GM12878 (cell line): ENCODE data around the gene MTHFD1L. TPM values are rescaled to one million over a fixed set of nuclear protein-coding genes. Genes with fewer than 3 reads are reported as not detected.

Experiments used
- ATAC-seq: fragments of 200-7000 bp; cut with Tn5 transposase; 3 replicates; pipeline ENCODE4 v1.9.1; 2020; ENCODE audit warnings: mild to moderate bottlenecking, moderate library complexity
- BruUV-seq: library from RNA; stranded (reverse); fragments of 400-500 nt; replicated peaks from 2 replicates; lab custom pipeline; 2021; lab: Mats Ljungman, UMichigan
- CTCF ChIA-PET: fragments of 300-600 bp; sonication (Branson Sonifier 250); formaldehyde crosslinking; extraction: SDS; loops from one replicate; lab custom pipeline; 2021; ENCODE audit warnings: inconsistent platforms; lab: Yijun Ruan, JAX
- POLR2A ChIA-PET: fragments of 350-600 bp; formaldehyde crosslinking; extraction: SDS; loops from one replicate; lab custom pipeline; 2021; ENCODE audit warnings: inconsistent platforms; lab: Charles Lee
- RAD21 ChIA-PET: fragments of 300-600 bp; sonication (Branson Sonifier 250); formaldehyde crosslinking; loops from one replicate; lab custom pipeline; 2023; ENCODE audit warnings: antibody characterized with exemption; ENCODE audit not compliant: unreplicated experiment; lab: Charles Lee
- SMC1A ChIA-PET: fragments of 300-600 bp; sonication (Branson Sonifier 250); formaldehyde crosslinking; loops from one replicate; lab custom pipeline; 2023; ENCODE audit not compliant: unreplicated experiment, uncharacterized antibody; lab: Charles Lee
- DNase-seq: peaks from one replicate; pipeline ENCODE4 v3.0.0-alpha.2; 2011; ENCODE audit warnings: low read depth, low spot score
- FAIRE-seq: peaks from 3 replicates; lab custom pipeline; 2011; peaks lifted over from hg19 to GRCh38; lab: Jason Lieb, UNC
- H2AFZ ChIP-seq: 2 replicates; pipeline ENCODE4 v1.6.0; 2011; ENCODE audit warnings: low read depth, low read length, control low read depth; ENCODE audit not compliant: control insufficient read depth
- H3K27ac ChIP-seq: 2 replicates; pipeline ENCODE4 v1.5.1; 2011; ENCODE audit warnings: control low read depth; ENCODE audit not compliant: control insufficient read depth, insufficient read depth
- H3K27me3 ChIP-seq, 2 experiments: replicated peaks in 1 of 2; 2 replicates each; pipeline versions ENCODE4 v1.6.0 to v1.6.1; 2011; ENCODE audit warnings: low read length in 1 of 2; ENCODE audit not compliant: control insufficient read depth in 2 of 2, insufficient read depth in 2 of 2
- H3K36me3 ChIP-seq, 2 experiments: 2 replicates each; pipeline ENCODE4 v1.5.1; 2011; ENCODE audit warnings: low read length in 1 of 2; ENCODE audit not compliant: control insufficient read depth in 2 of 2, insufficient read depth in 2 of 2
- H3K4me1 ChIP-seq: 2 replicates; pipeline ENCODE4 v1.6.1; 2011; ENCODE audit warnings: mild to moderate bottlenecking, low read length, moderate library complexity, mixed read lengths; ENCODE audit not compliant: control insufficient read depth, insufficient read depth
- H3K4me2 ChIP-seq: 2 replicates; pipeline ENCODE4 v1.6.0; 2011; ENCODE audit warnings: control low read depth; ENCODE audit not compliant: control insufficient read depth, insufficient read depth
- H3K4me3 ChIP-seq: fragments of 200-600 bp; sonication (generic); 2 replicates; pipeline ENCODE4 v1.5.1; 2016
- H3K79me2 ChIP-seq: 2 replicates; pipeline ENCODE4 v1.6.0; 2011; ENCODE audit warnings: low read length; ENCODE audit not compliant: control insufficient read depth, insufficient read depth
- H3K9ac ChIP-seq: 2 replicates; pipeline ENCODE4 v1.8.0; 2011; ENCODE audit warnings: low read length, control low read depth, mixed read lengths; ENCODE audit not compliant: control insufficient read depth, insufficient read depth
- H3K9me3 ChIP-seq: replicated peaks from 3 replicates; pipeline ENCODE4 v1.5.1; 2011; ENCODE audit warnings: mild to moderate bottlenecking, low read length; ENCODE audit not compliant: control insufficient read depth, insufficient read depth
- H4K20me1 ChIP-seq: 2 replicates; pipeline ENCODE4 v1.6.0; 2011; ENCODE audit not compliant: control insufficient read depth, insufficient read depth
- CBX3 ChIP-seq: fragments of 200-600 bp; sonication (generic); IDR thresholded peaks from 2 replicates; pipeline ENCODE4 v1.6.1; 2016; ENCODE audit warnings: low read depth, borderline replicate concordance
- CREM ChIP-seq: IDR thresholded peaks from 2 replicates; pipeline ENCODE4 v1.6.1; 2014; ENCODE audit warnings: antibody characterized with exemption, low read depth
- GATAD2B ChIP-seq: fragments of 450-650 bp; conservative IDR thresholded peaks from 2 replicates; pipeline ENCODE4 v1.6.1; 2017; ENCODE audit warnings: low read depth, mild to moderate bottlenecking, moderate library complexity
- HDAC2 ChIP-seq: fragments of 200-600 bp; sonication (generic); IDR thresholded peaks from 2 replicates; pipeline ENCODE4 v1.6.1; 2017
- IKZF1 ChIP-seq: fragments of 450-650 bp; conservative IDR thresholded peaks from 2 replicates; pipeline ENCODE4 v1.6.1; 2017; ENCODE audit warnings: antibody characterized with exemption, mild to moderate bottlenecking
- LARP7 ChIP-seq: fragments of 450-650 bp; IDR thresholded peaks from 2 replicates; pipeline ENCODE4 v1.6.1; 2017; ENCODE audit warnings: mild to moderate bottlenecking
- STAT1 ChIP-seq: fragments of 450-650 bp; conservative IDR thresholded peaks from 2 replicates; pipeline ENCODE4 v1.6.1; 2014; ENCODE audit warnings: antibody characterized with exemption, mild to moderate bottlenecking
- SUPT20H ChIP-seq: IDR thresholded peaks from 2 replicates; pipeline ENCODE4 v1.6.1; 2011; ENCODE audit warnings: low read depth, mild to moderate bottlenecking, low read length, moderate library complexity, borderline replicate concordance; ENCODE audit not compliant: control insufficient read depth
- TBL1XR1 ChIP-seq: IDR thresholded peaks from 2 replicates; pipeline ENCODE4 v1.6.1; 2012; ENCODE audit warnings: low read depth, low read length, improper control_type of control experiment
- ZNF622 ChIP-seq: fragments of 450-650 bp; IDR thresholded peaks from 2 replicates; pipeline ENCODE4 v1.6.1; 2017; ENCODE audit warnings: mild to moderate bottlenecking, inconsistent platforms
- WGBS: methylation state at CpG from one replicate; pipeline ENCODE4 v1.1.6; 2016; ENCODE audit warnings: low lambda C conversion rate; ENCODE audit not compliant: insufficient replicate concordance, insufficient coverage; ENCODE audit errors: missing lambda C conversion rate; 5-methylcytosine and 5-hydroxymethylcytosine counted together
- in situ Hi-C: fragments of 300-500 bp; cut with MboI; formaldehyde crosslinking; loops from 9 replicates; pipeline ENCODE4 v1.14.3; 2018; ENCODE audit warnings: mixed read lengths
- intact Hi-C: fragments of 100-400 bp; cut with micrococcal nuclease; formaldehyde crosslinking; loops from one replicate; pipeline ENCODE4 v1.14.2; 2022; ENCODE audit not compliant: unreplicated experiment
- polyA plus RNA-seq, 11 experiments: library from polyadenylated mRNA; depleted of rRNA in 4 of 11; unstranded in 6 of 11; stranded (reverse) in 5 of 11; fragments of >200 nt; fragmentation: Nextera tagmentation in 4 of 11; fragmentation: Illumina TruSeq in 1 of 11; extraction: Ambion mirVana in 4 of 11; extraction: Trizol in 1 of 11; gene quantifications; 1 replicate in 1 of 11; 2 replicates in 10 of 11; pipeline versions ENCODE4 v1.2.1 to v1.2.3, GENCODE V29; 2011 to 2016; ENCODE audit warnings: inconsistent platforms in 2 of 11, missing spikeins in 2 of 11, low read depth in 1 of 11
- total RNA-seq, 4 experiments: library from RNA; depleted of rRNA in 3 of 4; stranded (reverse); fragments of >200 nt in 3 of 4; fragmentation: Illumina TruSeq in 1 of 4; extraction: Trizol in 1 of 4; gene quantifications; 2 replicates each; pipeline versions ENCODE4 v1.2.1 to v1.2.3, GENCODE V29; 2013 to 2021
- TF ChIP-seq, protein P1 (sequence below): fragments of 450-650 bp; IDR thresholded peaks from 2 replicates; pipeline ENCODE4 v1.6.1; 2017; ENCODE audit warnings: mild to moderate bottlenecking, moderate library complexity
- TF ChIP-seq, protein P2 (sequence below): IDR thresholded peaks from 2 replicates; pipeline ENCODE4 v1.6.1; 2011; ENCODE audit warnings: mild to moderate bottlenecking, low read depth, low read length, moderate library complexity; ENCODE audit not compliant: insufficient replicate concordance

The MTHFD1L gene
- total and polyA plus RNA-seq, 10 of the 15 experiments (the other 5 are each of a cell fraction or from before 2014, with no cell fraction given): 11.7 to 75.5 (median 28.8) TPM

DNA sequence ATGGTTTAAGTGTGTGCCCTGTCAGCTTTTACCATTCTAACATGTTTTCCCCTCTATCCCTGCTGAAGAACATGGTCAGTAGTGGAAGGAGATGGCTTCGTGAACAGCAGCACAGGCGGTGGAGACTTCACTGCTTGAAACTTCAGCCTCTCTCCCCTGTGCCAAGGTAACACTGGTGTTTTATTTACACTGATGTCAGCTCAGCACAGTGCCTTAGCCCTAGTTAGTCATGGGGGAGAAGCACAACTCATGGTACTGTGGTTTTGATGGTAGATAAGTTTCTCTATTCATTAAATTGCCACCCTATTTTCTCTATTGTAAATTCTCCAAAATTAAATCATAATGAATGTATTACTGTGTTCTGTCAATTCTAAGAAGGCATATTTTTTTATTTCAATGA lies 56.6 kb downstream of the MTHFD1L start:
- FAIRE-seq (no peak), ATAC-seq (no peak)
- POLR2A ChIA-PET: no interaction called here
- RAD21 ChIA-PET: no interaction called here
- Histone ChIP-seq H3K4me1 (no peaks in the 10 kb centered on the region), H4K20me1 (no peaks in the 10 kb centered on the region), H3K36me3 (peaks cover 4% of the 10 kb centered on the region in 2 experiments; a peak in 2 of 4 replicates)
- SMC1A ChIA-PET: interaction anchor here (0.7 kb wide), 1 partner anchor 198 kb away, joined by 3 read pairs; no protein-coding TSS in a partner anchor
- no peak for TF ChIP-seq SUPT20H
- TF ChIP-seq, all 136 proteins: peak for 0
- Histone ChIP-seq H3K79me2 (no peaks in the 10 kb centered on the region), H3K27ac (no peak overlapping the region), H2AFZ (no peak overlapping the region), H3K4me3 (no peak overlapping the region), H3K9ac (no peak overlapping the region), H3K9me3 (no peaks in the 10 kb centered on the region), H3K27me3 (no peaks in the 10 kb centered on the region), H3K4me2 (no peak overlapping the region)
- no TSS peak for BruUV-seq
- intact Hi-C loops (no loop called here), in situ Hi-C loops (no loop called here)
- DNase-seq: no peak
- 95% methylated on average over 2 of the region's 2 CpGs for WGBS
- CTCF ChIA-PET: interaction anchor here (0.6 to 0.7 kb wide), 2 partner anchors 21 to 343 kb away, joined by 3 read pairs; no protein-coding TSS in a partner anchor

DNA sequence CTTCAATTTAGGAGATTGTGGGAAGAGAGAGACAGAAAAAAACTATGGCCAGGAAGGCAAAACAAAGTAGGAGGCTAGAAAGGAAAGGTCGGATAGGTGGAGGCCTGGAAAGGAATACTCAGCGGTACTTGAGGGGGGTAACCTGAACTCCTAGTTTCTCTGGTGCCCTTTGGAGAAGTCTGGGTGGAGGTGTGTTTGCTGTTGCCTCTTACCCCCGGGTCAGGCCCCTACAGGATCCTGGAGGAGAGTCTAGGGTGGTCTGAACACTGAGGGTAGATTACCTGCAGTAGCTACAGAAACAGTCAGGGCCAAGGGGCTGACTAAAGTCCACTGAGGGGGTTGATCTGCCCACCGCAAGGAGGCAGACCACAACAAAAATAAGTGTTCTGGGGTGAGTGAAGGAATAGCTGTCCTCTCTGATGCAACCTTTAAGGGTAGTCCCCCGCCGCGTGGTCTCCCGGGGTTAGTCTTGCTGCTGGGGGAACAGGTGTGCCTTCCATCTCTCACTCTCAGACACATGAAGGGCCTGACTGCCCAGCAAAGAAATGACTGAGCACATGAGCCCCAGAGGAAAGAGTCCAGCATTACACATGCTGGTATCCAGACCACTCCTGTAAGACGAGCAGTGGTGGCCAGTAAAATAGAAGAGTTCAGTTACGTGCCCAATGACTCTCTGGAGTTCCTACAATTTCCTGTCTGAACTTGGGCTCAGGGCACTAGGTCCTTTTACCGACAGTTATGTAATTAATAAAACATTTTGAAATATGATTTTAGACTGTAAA lies 59.5 kb downstream of the MTHFD1L start:
- ChIA-PET SMC1A (interaction anchor here (0.6 kb wide), 1 partner anchor 28 kb away, joined by 4 read pairs; no protein-coding TSS in a partner anchor), POLR2A (no interaction called here), RAD21 (no interaction called here), CTCF (interaction anchor here (1.2 kb wide), 1 partner anchor 11 kb away, joined by 3 read pairs; no protein-coding TSS in a partner anchor)
- no peak for DNase-seq
- no peak overlapping the region for H2AFZ ChIP-seq
- no peak for ATAC-seq
- no peaks in the 10 kb centered on the region for H3K9me3 ChIP-seq
- no peaks in the 10 kb centered on the region for H3K4me1 ChIP-seq
- H3K4me3 ChIP-seq: no peak overlapping the region
- H4K20me1 ChIP-seq: no peaks in the 10 kb centered on the region
- H3K79me2 ChIP-seq: no peaks in the 10 kb centered on the region
- H3K27me3 ChIP-seq: no peaks in the 10 kb centered on the region
- no peak overlapping the region for H3K4me2 ChIP-seq
- H3K9ac ChIP-seq: no peak overlapping the region
- no TSS peak for BruUV-seq
- in situ Hi-C loops: no loop called here
- 88% methylated on average over 11 of the region's 11 CpGs for WGBS
- peaks cover under 1 to 4% of the 10 kb centered on the region in 2 experiments; a peak in 2 of 4 replicates for H3K36me3 ChIP-seq
- no peak overlapping the region for H3K27ac ChIP-seq
- FAIRE-seq: no peak
- intact Hi-C loops: no loop called here
- no peak for TF ChIP-seq CBX3
- no peak for TF ChIP-seq STAT1
- TF ChIP-seq HDAC2: no peak
- TF ChIP-seq IKZF1: no peak
- TF ChIP-seq CREM: no peak
- no peak for TF ChIP-seq ZNF622
- TF ChIP-seq, protein P1, sequence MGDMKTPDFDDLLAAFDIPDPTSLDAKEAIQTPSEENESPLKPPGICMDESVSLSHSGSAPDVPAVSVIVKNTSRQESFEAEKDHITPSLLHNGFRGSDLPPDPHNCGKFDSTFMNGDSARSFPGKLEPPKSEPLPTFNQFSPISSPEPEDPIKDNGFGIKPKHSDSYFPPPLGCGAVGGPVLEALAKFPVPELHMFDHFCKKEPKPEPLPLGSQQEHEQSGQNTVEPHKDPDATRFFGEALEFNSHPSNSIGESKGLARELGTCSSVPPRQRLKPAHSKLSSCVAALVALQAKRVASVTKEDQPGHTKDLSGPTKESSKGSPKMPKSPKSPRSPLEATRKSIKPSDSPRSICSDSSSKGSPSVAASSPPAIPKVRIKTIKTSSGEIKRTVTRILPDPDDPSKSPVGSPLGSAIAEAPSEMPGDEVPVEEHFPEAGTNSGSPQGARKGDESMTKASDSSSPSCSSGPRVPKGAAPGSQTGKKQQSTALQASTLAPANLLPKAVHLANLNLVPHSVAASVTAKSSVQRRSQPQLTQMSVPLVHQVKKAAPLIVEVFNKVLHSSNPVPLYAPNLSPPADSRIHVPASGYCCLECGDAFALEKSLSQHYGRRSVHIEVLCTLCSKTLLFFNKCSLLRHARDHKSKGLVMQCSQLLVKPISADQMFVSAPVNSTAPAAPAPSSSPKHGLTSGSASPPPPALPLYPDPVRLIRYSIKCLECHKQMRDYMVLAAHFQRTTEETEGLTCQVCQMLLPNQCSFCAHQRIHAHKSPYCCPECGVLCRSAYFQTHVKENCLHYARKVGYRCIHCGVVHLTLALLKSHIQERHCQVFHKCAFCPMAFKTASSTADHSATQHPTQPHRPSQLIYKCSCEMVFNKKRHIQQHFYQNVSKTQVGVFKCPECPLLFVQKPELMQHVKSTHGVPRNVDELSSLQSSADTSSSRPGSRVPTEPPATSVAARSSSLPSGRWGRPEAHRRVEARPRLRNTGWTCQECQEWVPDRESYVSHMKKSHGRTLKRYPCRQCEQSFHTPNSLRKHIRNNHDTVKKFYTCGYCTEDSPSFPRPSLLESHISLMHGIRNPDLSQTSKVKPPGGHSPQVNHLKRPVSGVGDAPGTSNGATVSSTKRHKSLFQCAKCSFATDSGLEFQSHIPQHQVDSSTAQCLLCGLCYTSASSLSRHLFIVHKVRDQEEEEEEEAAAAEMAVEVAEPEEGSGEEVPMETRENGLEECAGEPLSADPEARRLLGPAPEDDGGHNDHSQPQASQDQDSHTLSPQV: no peak
- TF ChIP-seq, protein P2, sequence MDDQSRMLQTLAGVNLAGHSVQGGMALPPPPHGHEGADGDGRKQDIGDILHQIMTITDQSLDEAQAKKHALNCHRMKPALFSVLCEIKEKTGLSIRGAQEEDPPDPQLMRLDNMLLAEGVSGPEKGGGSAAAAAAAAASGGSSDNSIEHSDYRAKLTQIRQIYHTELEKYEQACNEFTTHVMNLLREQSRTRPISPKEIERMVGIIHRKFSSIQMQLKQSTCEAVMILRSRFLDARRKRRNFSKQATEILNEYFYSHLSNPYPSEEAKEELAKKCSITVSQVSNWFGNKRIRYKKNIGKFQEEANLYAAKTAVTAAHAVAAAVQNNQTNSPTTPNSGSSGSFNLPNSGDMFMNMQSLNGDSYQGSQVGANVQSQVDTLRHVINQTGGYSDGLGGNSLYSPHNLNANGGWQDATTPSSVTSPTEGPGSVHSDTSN: no peak
- no peak for TF ChIP-seq GATAD2B
- TF ChIP-seq TBL1XR1: no peak
- no peak for TF ChIP-seq LARP7
